HCT116 (cell line): ENCODE results near the gene TMEM266. TPM values are rescaled to one million over a fixed set of nuclear protein-coding genes. Genes with fewer than 3 reads are reported as not detected.

Experiments
- ATAC-seq: fragments of 200-7000 bp; cut with Tn5 transposase; 2 replicates; pipeline ENCODE4 v1.9.1; 2020; ENCODE audit warnings: mild to moderate bottlenecking, moderate library complexity
- BruUV-seq: library from RNA; stranded (reverse); fragments of 400-500 nt; replicated peaks from 2 replicates; lab custom pipeline; 2021; lab: Mats Ljungman, UMichigan
- CTCF ChIA-PET: fragments of 300-600 bp; sonication (Branson Sonifier 250); formaldehyde crosslinking; loops from one replicate; lab custom pipeline; 2021; ENCODE audit warnings: antibody characterized with exemption; lab: Charles Lee
- POLR2A ChIA-PET: fragments of 300-600, 350-600 bp; sonication (Branson Sonifier 250); formaldehyde crosslinking; loops from one replicate; lab custom pipeline; 2021; ENCODE audit warnings: antibody characterized with exemption; lab: Charles Lee
- RAD21 ChIA-PET, 2 experiments: fragments of 300-600 bp; sonication (Branson Sonifier 250); formaldehyde crosslinking; loops; one replicate each; lab custom pipeline; 2023; ENCODE audit warnings: low total read pairs in 2 of 2; ENCODE audit not compliant: uncharacterized antibody in 2 of 2, unreplicated experiment in 2 of 2, low non-redundant PET in 1 of 2; lab: Charles Lee
- DNase-seq: peaks from one replicate; pipeline ENCODE4 v3.0.0-alpha.2; 2010; ENCODE audit warnings: low read depth, low spot score
- H2AFZ ChIP-seq: fragments of 200-600 bp; shearing (Covaris generic), sonication (generic); 2 replicates; pipeline ENCODE4 v1.6.1; 2017; ENCODE audit warnings: low read depth, mixed run types, mixed read lengths, antibody characterized with exemption, low read length; ENCODE audit not compliant: poor library complexity, severe bottlenecking
- H3K27ac ChIP-seq: 2 replicates; pipeline ENCODE4 v1.5.1; 2012; ENCODE audit warnings: low read depth, low read length
- H3K27me3 ChIP-seq: fragments of 200-600 bp; sonication (generic); 2 replicates; pipeline ENCODE4 v1.6.1; 2016; ENCODE audit warnings: mixed run types, low read length, mixed read lengths; ENCODE audit not compliant: insufficient read depth
- H3K36me3 ChIP-seq, 2 experiments: fragments of 200-500 bp in 1 of 2; fragments of 200-600 bp in 1 of 2; sonication (Bioruptor generic) in 1 of 2; sonication (generic) in 1 of 2; 2 replicates each; pipeline versions ENCODE4 v1.5.1 to v1.6.1; 2014 to 2016; ENCODE audit warnings: low read length in 2 of 2, inconsistent platforms in 1 of 2, mixed read lengths in 1 of 2, mixed run types in 1 of 2; ENCODE audit not compliant: insufficient read depth in 2 of 2, control insufficient read depth in 1 of 2
- H3K4me1 ChIP-seq, 2 experiments: fragments of 200-600 bp in 1 of 2; sonication (generic) in 1 of 2; 2 replicates each; pipeline versions ENCODE4 v1.5.1 to v1.6.1; 2012 to 2017; ENCODE audit warnings: low read length in 2 of 2, inconsistent platforms in 1 of 2, mild to moderate bottlenecking in 1 of 2, mixed read lengths in 1 of 2, mixed run types in 1 of 2, moderate library complexity in 1 of 2; ENCODE audit not compliant: insufficient read depth in 2 of 2, control insufficient read depth in 1 of 2
- H3K4me2 ChIP-seq: fragments of 200-600 bp; sonication (generic); 2 replicates; pipeline ENCODE4 v1.6.1; 2017; ENCODE audit warnings: mixed run types, low read length, mixed read lengths
- H3K4me3 ChIP-seq, 2 experiments: fragments of 200-600 bp in 1 of 2; sonication (generic) in 1 of 2; replicated peaks in 1 of 2; 2 replicates each; pipeline ENCODE4 v1.5.1; 2011 to 2016; ENCODE audit warnings: low read length in 2 of 2, control low read depth in 1 of 2, low read depth in 1 of 2, mild to moderate bottlenecking in 1 of 2, mixed read lengths in 1 of 2, mixed run types in 1 of 2
- H3K79me2 ChIP-seq: fragments of 200-600 bp; sonication (generic); 2 replicates; pipeline ENCODE4 v1.6.1; 2017; ENCODE audit warnings: mild to moderate bottlenecking, mixed run types, low read length, moderate library complexity, mixed read lengths; ENCODE audit not compliant: insufficient read depth
- H3K9ac ChIP-seq: fragments of 200-600 bp; sonication (generic); 2 replicates; pipeline ENCODE4 v1.6.1; 2016; ENCODE audit warnings: low read length, mixed read lengths
- H3K9me2 ChIP-seq: fragments of 200-600 bp; sonication (generic), shearing (Covaris generic); 2 replicates; pipeline ENCODE4 v1.6.1; 2017; ENCODE audit warnings: mixed run types, mild to moderate bottlenecking, moderate library complexity; ENCODE audit not compliant: insufficient read depth
- H3K9me3 ChIP-seq, 2 experiments: fragments of 200-500 bp in 1 of 2; fragments of 200-600 bp in 1 of 2; sonication (Bioruptor generic) in 1 of 2; sonication (generic) in 1 of 2; 2 replicates each; pipeline ENCODE4 v1.6.1; 2014 to 2017; ENCODE audit warnings: low read length in 2 of 2, mixed read lengths in 2 of 2, inconsistent platforms in 1 of 2, low read depth in 1 of 2, mild to moderate bottlenecking in 1 of 2, mixed run types in 1 of 2, moderate library complexity in 1 of 2; ENCODE audit not compliant: control insufficient read depth in 1 of 2, insufficient read depth in 1 of 2
- H4K20me1 ChIP-seq: fragments of 200-600 bp; sonication (generic), shearing (Covaris generic); 2 replicates; pipeline ENCODE4 v1.6.1; 2017; ENCODE audit warnings: mixed run types, mild to moderate bottlenecking, moderate library complexity; ENCODE audit not compliant: insufficient read depth
- CBX3 ChIP-seq: IDR thresholded peaks from 2 replicates; pipeline ENCODE4 v1.6.1; 2012; ENCODE audit warnings: low read depth
- CEBPB ChIP-seq: IDR thresholded peaks from 2 replicates; pipeline ENCODE4 v1.6.1; 2012; ENCODE audit warnings: low read depth
- CTCF ChIP-seq, 3 experiments: fragments of 200-600 bp in 1 of 3; sonication (generic) in 1 of 3; IDR thresholded peaks in 2 of 3; conservative IDR thresholded peaks in 1 of 3; 2 replicates each; pipeline ENCODE4 v1.5.1; 2012 to 2017; ENCODE audit warnings: low read depth in 2 of 3, low read length in 2 of 3, antibody characterized with exemption in 1 of 3, borderline replicate concordance in 1 of 3, control low read depth in 1 of 3, mild to moderate bottlenecking in 1 of 3, mixed read lengths in 1 of 3, mixed run types in 1 of 3, moderate library complexity in 1 of 3; ENCODE audit not compliant: insufficient read depth in 1 of 3
- EGR1 ChIP-seq: IDR thresholded peaks from 2 replicates; pipeline ENCODE4 v1.6.1; 2012; ENCODE audit warnings: low read depth
- EZH2 ChIP-seq: fragments of 200-600 bp; sonication (generic); IDR thresholded peaks from 2 replicates; pipeline ENCODE4 v1.6.1; 2017; ENCODE audit warnings: antibody characterized with exemption, mixed run types
- FOSL1 ChIP-seq: IDR thresholded peaks from 2 replicates; pipeline ENCODE4 v1.6.1; 2012; ENCODE audit warnings: low read depth
- POLR2AphosphoS5 ChIP-seq: IDR thresholded peaks from 2 replicates; pipeline ENCODE4 v1.6.1; 2011; ENCODE audit warnings: mild to moderate bottlenecking, low read depth, low read length, moderate library complexity
- SIN3A ChIP-seq: IDR thresholded peaks from 2 replicates; pipeline ENCODE4 v1.6.1; 2012; ENCODE audit warnings: low read depth
- SRF ChIP-seq: IDR thresholded peaks from 2 replicates; pipeline ENCODE4 v1.6.1; 2012; ENCODE audit warnings: low read depth
- TCF7L2 ChIP-seq: IDR thresholded peaks from 2 replicates; pipeline ENCODE4 v1.7.0; 2011; ENCODE audit warnings: borderline replicate concordance, inconsistent platforms; ENCODE audit not compliant: insufficient read depth, insufficient read length; ENCODE audit errors: extremely low read depth
- YY1 ChIP-seq: IDR thresholded peaks from 2 replicates; pipeline ENCODE4 v1.6.1; 2011; ENCODE audit warnings: low read length, low read depth, moderate library complexity, mild to moderate bottlenecking; ENCODE audit not compliant: insufficient replicate concordance; ENCODE audit errors: extremely low read depth
- ZFX ChIP-seq: fragments of 450-650 bp; IDR thresholded peaks from 2 replicates; pipeline ENCODE4 v1.6.1; 2017
- intact Hi-C: fragments of 100-400 bp; cut with micrococcal nuclease; formaldehyde crosslinking; loops from 2 replicates; pipeline ENCODE4 v1.10.0; 2022
- total RNA-seq: library from RNA; stranded (reverse); gene quantifications from one replicate; pipeline ENCODE4 v1.2.1, GENCODE V29; 2021; ENCODE audit not compliant: unreplicated experiment

TMEM266 gene
- total RNA-seq, 1 experiment from 2014 or later, result 0.91 TPM

GRCh38 chr15:76239786-76240185, 180.0 kb downstream of the TMEM266 start:
- H3K4me3 ChIP-seq, result no peak overlapping the region
- DNase-seq (no peak), ATAC-seq (no peak)
- intact Hi-C loops, result loop anchor here (5.0 kb wide), 1 partner anchor 603 kb away; no protein-coding TSS in a partner anchor
- H2AFZ ChIP-seq, result no peak overlapping the region
- H3K9ac ChIP-seq, result no peak overlapping the region
- ChIA-PET RAD21 (no interaction called here), POLR2A (no interaction called here), CTCF (no interaction called here)
- no peak for TF ChIP-seq CTCF (IDR thresholded peaks at IDR 0.05 in 2 of 3, conservative IDR thresholded peaks at IDR 0.05 in 1 of 3; ENCODE audit: borderline replicate concordance in 1 of 3, insufficient read depth in 1 of 3, low read depth in 2 of 3, low read length in 2 of 3)
- no peaks in the 10 kb centered on the region for H3K9me2 ChIP-seq
- H3K4me2 ChIP-seq, result no peak overlapping the region
- no peaks in the 10 kb centered on the region; the same call in 1 of the 2 replicates for H4K20me1 ChIP-seq
- BruUV-seq, result no TSS peak
- no peaks in the 10 kb centered on the region for H3K4me1 ChIP-seq
- no peak overlapping the region for H3K27ac ChIP-seq
- no peaks in the 10 kb centered on the region for H3K79me2 ChIP-seq
- H3K36me3 ChIP-seq, result no peaks in the 10 kb centered on the region; a peak in 1 of 4 replicates
- no peaks in the 10 kb centered on the region for H3K9me3 ChIP-seq
- no peaks in the 10 kb centered on the region for H3K27me3 ChIP-seq

GRCh38 chr15:76245072-76245610, 185.4 kb downstream of the TMEM266 start:
- DNase-seq, result no peak
- no peaks in the 10 kb centered on the region for H3K9me3 ChIP-seq
- RAD21 ChIA-PET, result no interaction called here
- no peaks in the 10 kb centered on the region for H3K79me2 ChIP-seq
- no peaks in the 10 kb centered on the region; a peak in 1 of 4 replicates for H3K36me3 ChIP-seq
- no peaks in the 10 kb centered on the region for H3K27me3 ChIP-seq
- no peaks in the 10 kb centered on the region for H3K4me1 ChIP-seq
- no peak for ATAC-seq
- H3K9ac ChIP-seq, result no peak overlapping the region
- no TSS peak for BruUV-seq
- intact Hi-C loops, result no loop called here
- POLR2A ChIA-PET, result no interaction called here
- H2AFZ ChIP-seq, result no peak overlapping the region
- H3K27ac ChIP-seq, result no peak overlapping the region
- CTCF ChIA-PET, result interaction anchor here (1.1 kb wide), 1 partner anchor 10 kb away, joined by 4 read pairs; no protein-coding TSS in a partner anchor
- no peak overlapping the region for H3K4me3 ChIP-seq
- no peaks in the 10 kb centered on the region for H3K9me2 ChIP-seq
- H3K4me2 ChIP-seq, result no peak overlapping the region
- H4K20me1 ChIP-seq, result no peaks in the 10 kb centered on the region
- TF ChIP-seq CTCF (IDR thresholded peaks at IDR 0.05 in 2 of 3, conservative IDR thresholded peaks at IDR 0.05 in 1 of 3; ENCODE audit: borderline replicate concordance in 1 of 3, insufficient read depth in 1 of 3, low read depth in 2 of 3, low read length in 2 of 3), result no peak
- no peak for TF ChIP-seq SRF
- no peak for TF ChIP-seq EZH2
- no peak for TF ChIP-seq CEBPB
- TF ChIP-seq TCF7L2, result no peak
- no peak for TF ChIP-seq CBX3
- no peak for TF ChIP-seq YY1
- no peak for TF ChIP-seq POLR2AphosphoS5
- TF ChIP-seq SIN3A, result no peak
- no peak for TF ChIP-seq EGR1
- TF ChIP-seq FOSL1, result no peak
- no peak for TF ChIP-seq ZFX
